Measurements from ENCODE around the gene ZBTB46.

ZBTB46 gene

DNA sequence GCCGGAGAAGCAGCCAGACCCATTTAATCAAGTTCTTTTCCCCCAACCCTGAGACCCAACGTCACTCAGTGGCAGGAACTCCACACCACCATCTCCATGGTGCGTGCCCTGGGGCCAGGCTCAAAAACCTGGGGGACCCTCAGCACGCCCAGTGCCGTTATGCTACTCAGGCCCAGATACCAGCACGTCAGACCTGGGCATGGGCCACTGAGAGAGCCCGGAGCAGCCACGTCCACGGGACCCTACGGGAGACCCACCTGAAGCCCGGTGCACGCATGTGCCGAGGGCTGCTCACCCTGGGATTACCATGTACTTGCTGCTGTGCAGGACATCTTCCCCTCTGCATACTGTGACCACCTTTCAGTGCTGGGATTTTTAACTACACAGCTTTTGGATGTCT, 77.7 kb downstream of the ZBTB46 start:
- no peak for DNase-seq (ENCODE audit: extremely low read depth, low read depth)
- no peak for TF ChIP-seq CTCF (IDR thresholded peaks at IDR 0.05; ENCODE audit: low read depth, low read length)

GRCh38 chr20:63752411-63753101, 78.5 kb downstream of the ZBTB46 start:
- no peak for TF ChIP-seq CTCF (IDR thresholded peaks at IDR 0.05; ENCODE audit: low read depth, low read length)
- DNase-seq (ENCODE audit: extremely low read depth, low read depth), result no peak

GRCh38 chr20:63751471-63752271, 79.4 kb downstream of the ZBTB46 start:
- TF ChIP-seq CTCF (IDR thresholded peaks at IDR 0.05; ENCODE audit: low read depth, low read length), result no peak
- no peak for DNase-seq (ENCODE audit: extremely low read depth, low read depth)

- no peak for TF ChIP-seq CTCF (IDR thresholded peaks at IDR 0.05; ENCODE audit: low read depth, low read length)
- no peak for DNase-seq (ENCODE audit: extremely low read depth, low read depth)
Observed at GRCh38 chr20:63750807-63751470, 80.1 kb downstream of the ZBTB46 start.

GRCh38 chr20:63749597-63750508, 81.2 kb downstream of the ZBTB46 start:
- DNase-seq (ENCODE audit: extremely low read depth, low read depth), result no peak
- TF ChIP-seq CTCF (IDR thresholded peaks at IDR 0.05; ENCODE audit: low read depth, low read length), result no peak

DNA sequence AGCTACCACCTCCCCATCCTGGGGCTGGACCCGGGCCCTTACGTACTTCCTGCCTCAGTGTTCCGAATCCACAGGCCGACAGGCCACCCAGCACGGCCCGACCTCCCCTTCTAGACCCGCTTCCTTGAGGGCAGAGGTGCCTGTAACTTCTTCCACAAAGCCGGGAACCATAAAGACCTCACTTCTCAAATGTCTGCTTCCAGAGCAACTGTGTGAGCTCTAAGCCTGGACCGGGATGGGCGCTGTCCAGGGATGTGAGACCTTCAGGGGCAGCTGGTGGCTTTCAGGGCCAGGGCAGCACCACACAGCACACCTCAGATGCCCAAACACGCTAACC, 82.2 kb downstream of the ZBTB46 start:
- TF ChIP-seq CTCF (IDR thresholded peaks at IDR 0.05; ENCODE audit: low read depth, low read length), result no peak

More for the DNA sequence above, 82.2 kb downstream of the ZBTB46 start:
- DNase-seq (ENCODE audit: extremely low read depth, low read depth), result no peak

All from AG09319 (cell line).